HG03045 (cell line): Measurements from ENCODE around the gene GATAD2B.
"Not testable (repeated sequence)": the region's sequence is repeated elsewhere in the genome, so short reads cannot be mapped to it uniquely, and the experiment has no call there.

Experiments used
- ATAC-seq: cut with Tn5 transposase; IDR thresholded peaks from one replicate; pipeline ENCODE4 v1.9.1; 2021; ENCODE audit warnings: mild to moderate bottlenecking, moderate library complexity; ENCODE audit not compliant: unreplicated experiment

The GATAD2B gene

GRCh38 chr1:153768316-153769181 lies 154.2 kb downstream of the GATAD2B start:
- ATAC-seq, result no peak

- no peak for ATAC-seq
Observed at GRCh38 chr1:153767519-153767918, 155.3 kb downstream of the GATAD2B start.

- ATAC-seq, result not testable (repeated sequence)
Observed at GRCh38 chr1:153766663-153767062, 156.1 kb downstream of the GATAD2B start.

- ATAC-seq, result no peak
Observed at GRCh38 chr1:153764310-153764709, 158.5 kb downstream of the GATAD2B start.

- no peak for ATAC-seq
Observed at GRCh38 chr1:153763365-153764225, 159.2 kb downstream of the GATAD2B start.

- ATAC-seq, result no peak
Observed at GRCh38 chr1:153760440-153760839, 162.3 kb downstream of the GATAD2B start.
